H9 (cell line): ENCODE measurements around the gene TMEM163. TPM values are rescaled to one million over a fixed set of nuclear protein-coding genes. Genes with fewer than 3 reads are reported as not detected.

Experiments used
- DNase-seq: peaks from one replicate; pipeline ENCODE4 v3.0.0-alpha.2; 2017
- H2AFZ ChIP-seq: one replicate; pipeline ENCODE4 v1.6.1; 2013; ENCODE audit warnings: mild to moderate bottlenecking, low read length, control low read depth, moderate library complexity
- H2AK5ac ChIP-seq: 2 replicates; pipeline ENCODE4 v1.6.1; 2013; ENCODE audit warnings: low read length, control low read depth, mixed read lengths; ENCODE audit not compliant: insufficient read length
- H2BK120ac ChIP-seq: one replicate; pipeline ENCODE4 v1.6.1; 2013; ENCODE audit warnings: low read depth, mild to moderate bottlenecking, low read length, control low read depth, inconsistent platforms; ENCODE audit not compliant: poor library complexity, severe bottlenecking
- H2BK12ac ChIP-seq: 2 replicates; pipeline ENCODE4 v1.6.1; 2013; ENCODE audit warnings: low read length, control low read depth, mixed read lengths, low read depth; ENCODE audit not compliant: insufficient read length
- H2BK15ac ChIP-seq: 2 replicates; pipeline ENCODE4 v1.6.1; 2013; ENCODE audit warnings: low read depth, low read length, control low read depth
- H2BK20ac ChIP-seq: one replicate; pipeline ENCODE4 v1.6.1; 2013; ENCODE audit warnings: low read depth, mild to moderate bottlenecking, low read length, control low read depth, inconsistent platforms; ENCODE audit not compliant: poor library complexity, severe bottlenecking
- H2BK5ac ChIP-seq: 2 replicates; pipeline ENCODE4 v1.6.1; 2013; ENCODE audit warnings: low read length, control low read depth, mixed read lengths; ENCODE audit not compliant: insufficient read length
- H3K14ac ChIP-seq: 2 replicates; pipeline ENCODE4 v1.6.1; 2013; ENCODE audit warnings: low read length, control low read depth; ENCODE audit not compliant: insufficient read depth
- H3K18ac ChIP-seq: 2 replicates; pipeline ENCODE4 v1.6.1; 2013; ENCODE audit warnings: low read depth, mild to moderate bottlenecking, mixed read lengths, low read length, control low read depth; ENCODE audit not compliant: insufficient read length
- H3K23ac ChIP-seq: 2 replicates; pipeline ENCODE4 v1.6.1; 2013; ENCODE audit warnings: low read length, control low read depth, mixed read lengths, low read depth; ENCODE audit not compliant: insufficient read length
- H3K23me2 ChIP-seq: 2 replicates; pipeline ENCODE4 v1.6.1; 2013; ENCODE audit warnings: low read depth, mild to moderate bottlenecking, mixed read lengths, low read length, control low read depth; ENCODE audit not compliant: insufficient read length, poor library complexity, severe bottlenecking
- H3K27ac ChIP-seq: 2 replicates; pipeline ENCODE4 v1.5.1; 2013; ENCODE audit warnings: low read length, control low read depth, mixed read lengths, low read depth; ENCODE audit not compliant: insufficient read length
- H3K27me3 ChIP-seq: 2 replicates; pipeline ENCODE4 v1.6.1; 2013; ENCODE audit warnings: low read length, control low read depth, inconsistent platforms; ENCODE audit not compliant: insufficient read depth
- H3K4ac ChIP-seq: 2 replicates; pipeline ENCODE4 v1.6.1; 2013; ENCODE audit warnings: low read depth, mild to moderate bottlenecking, control low read depth, inconsistent platforms, low read length, moderate library complexity
- H3K4me1 ChIP-seq: 2 replicates; pipeline ENCODE4 v1.6.1; 2013; ENCODE audit warnings: low read length, control low read depth, inconsistent platforms; ENCODE audit not compliant: insufficient read depth
- H3K4me2 ChIP-seq: 2 replicates; pipeline ENCODE4 v1.6.1; 2013; ENCODE audit warnings: low read length, control low read depth, mixed read lengths; ENCODE audit not compliant: insufficient read length, insufficient read depth
- H3K56ac ChIP-seq: 2 replicates; pipeline ENCODE4 v1.6.1; 2013; ENCODE audit warnings: low read depth, mild to moderate bottlenecking, mixed read lengths, low read length, control low read depth; ENCODE audit not compliant: insufficient read length
- H3K79me1 ChIP-seq: 2 replicates; pipeline ENCODE4 v1.6.1; 2013; ENCODE audit warnings: low read depth, mild to moderate bottlenecking, moderate library complexity, low read length, control low read depth, inconsistent platforms; ENCODE audit not compliant: insufficient read depth, poor library complexity, severe bottlenecking
- H3K79me2 ChIP-seq: 2 replicates; pipeline ENCODE4 v1.6.1; 2013; ENCODE audit warnings: low read length, control low read depth, inconsistent platforms; ENCODE audit not compliant: insufficient read depth
- H3K9ac ChIP-seq: 2 replicates; pipeline ENCODE4 v1.6.1; 2013; ENCODE audit warnings: low read length, control low read depth, mixed read lengths; ENCODE audit not compliant: insufficient read length; ENCODE audit errors: extremely low read depth
- H3K9me3 ChIP-seq: one replicate; pipeline ENCODE4 v1.6.1; 2013; ENCODE audit warnings: low read depth, low read length, inconsistent platforms; ENCODE audit not compliant: control insufficient read depth
- H3T11ph ChIP-seq: one replicate; pipeline ENCODE4 v1.6.1; 2013; ENCODE audit warnings: mild to moderate bottlenecking, low read length, control low read depth, inconsistent platforms
- H4K20me1 ChIP-seq: one replicate; pipeline ENCODE4 v1.6.1; 2013; ENCODE audit not compliant: control insufficient read depth, insufficient read length, insufficient read depth
- H4K5ac ChIP-seq: 2 replicates; pipeline ENCODE4 v1.6.1; 2013; ENCODE audit warnings: low read depth, mild to moderate bottlenecking, mixed read lengths, low read length, control low read depth; ENCODE audit not compliant: insufficient read length
- H4K8ac ChIP-seq: replicated peaks from 2 replicates; pipeline ENCODE4 v1.6.1; 2013; ENCODE audit warnings: low read length, control low read depth, mixed read lengths, low read depth; ENCODE audit not compliant: insufficient read length
- H4K91ac ChIP-seq: 2 replicates; pipeline ENCODE4 v1.6.1; 2013; ENCODE audit warnings: low read depth, mild to moderate bottlenecking, moderate library complexity, mixed read lengths, low read length, control low read depth; ENCODE audit not compliant: insufficient read length
- H3K27ac Mint-ChIP-seq, 3 experiments: 2 replicates in 2 of 3; 3 replicates in 1 of 3; pipeline ENCODE4 v1.8.0; 2020 to 2021; ENCODE audit warnings: mixed read lengths in 3 of 3, mild to moderate bottlenecking in 1 of 3, moderate library complexity in 1 of 3
- H3K27me3 Mint-ChIP-seq: 2 replicates; pipeline ENCODE4 v1.8.0; 2021; ENCODE audit warnings: low read depth, mild to moderate bottlenecking, moderate library complexity, mixed read lengths
- H3K36me3 Mint-ChIP-seq, 3 experiments: 2 replicates in 2 of 3; 3 replicates in 1 of 3; pipeline ENCODE4 v1.8.0; 2020 to 2021; ENCODE audit warnings: low read depth in 3 of 3, mixed read lengths in 3 of 3; ENCODE audit not compliant: insufficient read depth in 1 of 3
- H3K4me1 Mint-ChIP-seq, 2 experiments: 2 replicates each; pipeline ENCODE4 v1.8.0; 2020; ENCODE audit warnings: mixed read lengths in 2 of 2
- H3K4me3 Mint-ChIP-seq, 2 experiments: 2 replicates in 1 of 2; 3 replicates in 1 of 2; pipeline ENCODE4 v1.8.0; 2020 to 2021; ENCODE audit warnings: mild to moderate bottlenecking in 2 of 2, mixed read lengths in 2 of 2, moderate library complexity in 1 of 2
- H3K9me3 Mint-ChIP-seq, 2 experiments: 2 replicates in 1 of 2; 3 replicates in 1 of 2; pipeline ENCODE4 v1.8.0; 2020; ENCODE audit warnings: mild to moderate bottlenecking in 2 of 2, mixed read lengths in 2 of 2, moderate library complexity in 1 of 2
- CTCF ChIP-seq: fragments of 200-600 bp; sonication (generic); conservative IDR thresholded peaks from 3 replicates; pipeline ENCODE4 v1.8.0; 2021; ENCODE audit warnings: antibody characterized with exemption, mild to moderate bottlenecking
- WGBS: extraction: QIAGEN DNeasy Blood & Tissue Kit; methylation state at CpG from one replicate; pipeline ENCODE4 v1.1.7; 2013; ENCODE audit warnings: missing lambda C conversion rate, low lambda C conversion rate, mixed read lengths; ENCODE audit not compliant: insufficient read length; ENCODE audit errors: extremely low coverage; 5-methylcytosine and 5-hydroxymethylcytosine counted together
- total RNA-seq: library from RNA; stranded (reverse); gene quantifications from 2 replicates; pipeline ENCODE4 v1.2.1, GENCODE V29; 2021

Gene TMEM163
- total RNA-seq, 1 experiment from 2014 or later: 0.39 TPM

- no peak overlapping the region for H3K4ac ChIP-seq
- H3K4me3 Mint-ChIP-seq: no peak overlapping the region
- H3K27me3 ChIP-seq: no peaks in the 10 kb centered on the region
- H3K27me3 Mint-ChIP-seq: peaks cover 4% of the 10 kb centered on the region
- no peak overlapping the region for H4K5ac ChIP-seq
- H3K27ac Mint-ChIP-seq: no peak overlapping the region
- WGBS: no CpG with 5 or more reads among the region's 6 CpGs
- DNase-seq: no peak
- no peak for TF ChIP-seq CTCF
- H3K56ac ChIP-seq: no peak overlapping the region
- H2AFZ ChIP-seq: no peak overlapping the region
- no peak overlapping the region for H2BK12ac ChIP-seq
- peaks cover 6 to 8% of the 10 kb centered on the region in 2 experiments; a peak in 3 of 4 replicates for H3K4me1 Mint-ChIP-seq
- no peak overlapping the region for H3T11ph ChIP-seq
- H4K20me1 ChIP-seq: no peaks in the 10 kb centered on the region
- H3K4me2 ChIP-seq: no peak overlapping the region
- no peak overlapping the region for H2BK5ac ChIP-seq
- no peaks in the 10 kb centered on the region for H3K4me1 ChIP-seq
- no peak overlapping the region for H3K9ac ChIP-seq
- H3K36me3 Mint-ChIP-seq: no peaks in the 10 kb centered on the region
- no peak overlapping the region for H2BK120ac ChIP-seq
- H3K14ac ChIP-seq: no peak overlapping the region
- H3K9me3 Mint-ChIP-seq: no peaks in the 10 kb centered on the region
- H3K79me1 ChIP-seq: no peaks in the 10 kb centered on the region
- H3K27ac ChIP-seq: no peak overlapping the region
- H2AK5ac ChIP-seq: no peak overlapping the region
- H2BK15ac ChIP-seq: no peak overlapping the region
- no peak overlapping the region for H3K18ac ChIP-seq
- no peak overlapping the region for H3K23ac ChIP-seq
- H3K79me2 ChIP-seq: no peaks in the 10 kb centered on the region
- no peaks in the 10 kb centered on the region for H3K23me2 ChIP-seq
- H4K91ac ChIP-seq: no peak overlapping the region
- no peaks in the 10 kb centered on the region for H3K9me3 ChIP-seq
- no peak overlapping the region for H2BK20ac ChIP-seq
- no peak overlapping the region for H4K8ac ChIP-seq
Observed at GRCh38 chr2:134461511-134461910, 257.3 kb downstream of the TMEM163 start.
